Vagina (tissue), 2 donors: ENCODE results near the gene TULP4. TPM values are rescaled to one million over a fixed set of nuclear protein-coding genes. Genes with fewer than 3 reads are reported as not detected.

ENCODE experiments used
- DNase-seq, 2 donors: peaks; one replicate each; pipeline ENCODE4 v3.0.0-alpha.2; 2017; ENCODE audit errors: extremely low spot score in 2 of 2
- H3K27ac ChIP-seq: fragments of 200-600 bp; sonication (generic); one replicate; pipeline ENCODE4 v1.5.1; 2019
- H3K27me3 ChIP-seq: fragments of 200-600 bp; sonication (generic); one replicate; pipeline ENCODE4 v1.5.1; 2019
- H3K36me3 ChIP-seq, 2 donors: fragments of 200-600 bp; sonication (generic); one replicate each; pipeline ENCODE4 v1.5.1; 2017 to 2019
- H3K4me1 ChIP-seq: fragments of 200-600 bp; sonication (generic); one replicate; pipeline ENCODE4 v1.5.1; 2019
- H3K4me3 ChIP-seq, 2 donors: fragments of 200-600 bp; sonication (generic); 1 replicate in 1 of 2; 2 replicates in 1 of 2; pipeline ENCODE4 v1.5.1; 2016 to 2019
- H3K9me3 ChIP-seq: fragments of 200-600 bp; sonication (generic); one replicate; pipeline ENCODE4 v1.5.1; 2019
- POLR2A ChIP-seq, 2 donors: fragments of 450-650 bp; IDR thresholded peaks; one replicate each; pipeline ENCODE4 v1.6.1; 2017; ENCODE audit warnings: antibody characterized with exemption in 2 of 2, mild to moderate bottlenecking in 2 of 2, moderate library complexity in 2 of 2
- POLR2AphosphoS5 ChIP-seq, 2 donors: sonication (generic); formaldehyde crosslinking; IDR thresholded peaks; one replicate each; pipeline ENCODE4 v1.9.0; 2017; ENCODE audit warnings: antibody characterized with exemption in 2 of 2, mild to moderate bottlenecking in 2 of 2, low read depth in 1 of 2; ENCODE audit not compliant: insufficient read depth in 1 of 2
- intact Hi-C: fragments of 100-400 bp; cut with DNase I; formaldehyde crosslinking; loops from one replicate; pipeline ENCODE4 v1.15.1; 2023
- total RNA-seq: library from RNA; depleted of rRNA; stranded (reverse); fragments of >200 nt; gene quantifications from one replicate; pipeline ENCODE4 v1.2.3, GENCODE V29; 2016
- TF ChIP-seq, protein P1 (sequence below), 3 experiments: fragments of 450-650 bp in 2 of 3; fragments of 200-600 bp in 1 of 3; sonication (generic) in 1 of 3; IDR thresholded peaks; one replicate each; pipeline ENCODE4 v1.5.1; 2017 to 2019; ENCODE audit warnings: antibody characterized with exemption in 3 of 3, mild to moderate bottlenecking in 2 of 3, moderate library complexity in 2 of 3

The TULP4 gene
- total RNA-seq, 1 donor from 2014 or later: 79.8 TPM

- TF ChIP-seq POLR2A (IDR thresholded peaks at IDR 0.05) (no peak), POLR2AphosphoS5 (IDR thresholded peaks at IDR 0.05; ENCODE audit: insufficient read depth in 1 of 2, low read depth in 1 of 2) (no peak)
- TF ChIP-seq, protein P1, sequence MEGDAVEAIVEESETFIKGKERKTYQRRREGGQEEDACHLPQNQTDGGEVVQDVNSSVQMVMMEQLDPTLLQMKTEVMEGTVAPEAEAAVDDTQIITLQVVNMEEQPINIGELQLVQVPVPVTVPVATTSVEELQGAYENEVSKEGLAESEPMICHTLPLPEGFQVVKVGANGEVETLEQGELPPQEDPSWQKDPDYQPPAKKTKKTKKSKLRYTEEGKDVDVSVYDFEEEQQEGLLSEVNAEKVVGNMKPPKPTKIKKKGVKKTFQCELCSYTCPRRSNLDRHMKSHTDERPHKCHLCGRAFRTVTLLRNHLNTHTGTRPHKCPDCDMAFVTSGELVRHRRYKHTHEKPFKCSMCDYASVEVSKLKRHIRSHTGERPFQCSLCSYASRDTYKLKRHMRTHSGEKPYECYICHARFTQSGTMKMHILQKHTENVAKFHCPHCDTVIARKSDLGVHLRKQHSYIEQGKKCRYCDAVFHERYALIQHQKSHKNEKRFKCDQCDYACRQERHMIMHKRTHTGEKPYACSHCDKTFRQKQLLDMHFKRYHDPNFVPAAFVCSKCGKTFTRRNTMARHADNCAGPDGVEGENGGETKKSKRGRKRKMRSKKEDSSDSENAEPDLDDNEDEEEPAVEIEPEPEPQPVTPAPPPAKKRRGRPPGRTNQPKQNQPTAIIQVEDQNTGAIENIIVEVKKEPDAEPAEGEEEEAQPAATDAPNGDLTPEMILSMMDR (IDR thresholded peaks at IDR 0.05): no peak
- DNase-seq: no peak
- no peaks in the 10 kb centered on the region for H3K27me3 ChIP-seq
- H3K9me3 ChIP-seq: no peaks in the 10 kb centered on the region
- no peak overlapping the region for H3K27ac ChIP-seq
- H3K36me3 ChIP-seq: no peaks in the 10 kb centered on the region
- H3K4me3 ChIP-seq: no peak overlapping the region
- intact Hi-C loops: no loop called here
- peaks cover 12% of the 10 kb centered on the region for H3K4me1 ChIP-seq
Measured at GRCh38 chr6:158328952-158329351, 16.7 kb downstream of the TULP4 start.

DNA sequence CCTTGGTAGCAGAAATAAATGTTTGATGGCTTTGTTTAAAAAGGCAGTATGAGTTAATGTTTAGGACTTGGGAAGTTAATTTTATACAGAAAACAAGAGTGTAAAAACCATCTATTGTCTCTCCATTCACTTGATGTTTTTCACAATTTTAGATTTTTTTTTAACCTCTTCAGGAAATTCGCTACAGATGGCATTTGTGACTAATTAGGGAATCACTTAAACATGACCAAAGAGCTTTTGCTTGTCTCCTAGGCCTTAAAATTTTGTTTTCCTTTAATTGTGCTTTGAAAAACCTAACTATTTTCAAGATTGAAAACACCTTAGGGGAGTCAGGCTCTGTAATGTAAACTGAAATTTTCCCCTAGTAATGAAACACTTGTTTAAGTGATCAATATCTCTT lies 17.3 kb downstream of the TULP4 start:
- H3K27ac ChIP-seq: no peak overlapping the region
- intact Hi-C loops: no loop called here
- H3K36me3 ChIP-seq: no peaks in the 10 kb centered on the region
- peaks cover 11% of the 10 kb centered on the region for H3K4me1 ChIP-seq
- no peak for DNase-seq
- TF ChIP-seq, protein P1 (IDR thresholded peaks at IDR 0.05): no peak
- TF ChIP-seq POLR2A (IDR thresholded peaks at IDR 0.05): no peak
- no peak for TF ChIP-seq POLR2AphosphoS5 (IDR thresholded peaks at IDR 0.05; ENCODE audit: insufficient read depth in 1 of 2, low read depth in 1 of 2)
- H3K27me3 ChIP-seq: no peaks in the 10 kb centered on the region
- no peaks in the 10 kb centered on the region for H3K9me3 ChIP-seq
- no peak overlapping the region for H3K4me3 ChIP-seq

DNA sequence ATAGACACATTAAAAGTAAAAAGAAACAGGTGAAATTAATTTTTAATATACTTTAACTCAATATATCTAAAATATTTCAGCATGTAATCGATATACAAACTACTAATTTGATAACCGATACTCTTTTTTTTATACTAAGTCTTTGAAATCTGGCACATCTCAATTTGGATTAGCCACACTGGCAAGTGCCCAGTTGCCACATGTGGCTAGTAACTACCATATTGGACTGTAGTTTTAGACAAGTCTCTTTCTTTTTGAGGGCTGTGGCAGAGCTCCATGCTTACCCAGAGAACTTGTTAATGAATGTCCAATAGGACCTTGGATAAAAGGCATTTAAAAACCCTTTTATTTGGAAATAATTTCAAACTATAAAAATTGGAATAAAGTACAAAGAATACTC lies 17.8 kb downstream of the TULP4 start:
- no peak for DNase-seq
- Histone ChIP-seq H3K9me3 (no peaks in the 10 kb centered on the region), H3K4me3 (no peak overlapping the region), H3K27me3 (no peaks in the 10 kb centered on the region), H3K4me1 (peaks cover 11% of the 10 kb centered on the region), H3K27ac (no peak overlapping the region), H3K36me3 (no peaks in the 10 kb centered on the region)
- TF ChIP-seq, protein P1 (IDR thresholded peaks at IDR 0.05): no peak
- TF ChIP-seq POLR2A (IDR thresholded peaks at IDR 0.05): no peak
- no peak for TF ChIP-seq POLR2AphosphoS5 (IDR thresholded peaks at IDR 0.05; ENCODE audit: insufficient read depth in 1 of 2, low read depth in 1 of 2)
- intact Hi-C loops: no loop called here

DNA sequence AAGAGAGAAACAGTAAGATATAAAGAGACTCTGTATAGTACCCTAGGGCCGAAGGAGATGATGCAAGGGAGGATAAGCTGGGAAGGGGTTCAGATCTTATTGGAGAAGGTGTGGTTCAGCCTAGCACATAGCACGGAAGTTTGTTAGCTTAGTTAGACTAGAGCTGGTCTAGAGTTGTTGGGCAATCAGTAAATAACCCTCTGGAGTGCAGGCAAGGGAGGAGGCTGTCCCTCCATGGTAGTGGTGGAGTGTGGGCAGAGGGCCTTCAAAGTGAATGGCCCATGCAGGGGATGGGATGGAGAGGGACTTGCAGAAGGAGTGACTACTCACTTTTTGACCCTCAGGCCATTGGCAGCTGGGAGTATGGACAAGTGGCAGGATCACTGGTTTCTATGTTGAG lies 20.0 kb downstream of the TULP4 start:
- intact Hi-C loops: no loop called here
- no peaks in the 10 kb centered on the region for H3K9me3 ChIP-seq
- no peaks in the 10 kb centered on the region for H3K36me3 ChIP-seq
- H3K27ac ChIP-seq: no peak overlapping the region
- peaks cover 11% of the 10 kb centered on the region for H3K4me1 ChIP-seq
- DNase-seq: no peak
- H3K4me3 ChIP-seq: no peak overlapping the region
- H3K27me3 ChIP-seq: no peaks in the 10 kb centered on the region
- TF ChIP-seq POLR2A (IDR thresholded peaks at IDR 0.05) (no peak), POLR2AphosphoS5 (IDR thresholded peaks at IDR 0.05; ENCODE audit: insufficient read depth in 1 of 2, low read depth in 1 of 2) (no peak)
- TF ChIP-seq, protein P1 (IDR thresholded peaks at IDR 0.05): no peak

- no peak for DNase-seq
- no peaks in the 10 kb centered on the region for H3K27me3 ChIP-seq
- H3K9me3 ChIP-seq: no peaks in the 10 kb centered on the region
- H3K4me3 ChIP-seq: no peak overlapping the region
- H3K4me1 ChIP-seq: peaks cover 11% of the 10 kb centered on the region
- no peaks in the 10 kb centered on the region for H3K36me3 ChIP-seq
- TF ChIP-seq POLR2A (IDR thresholded peaks at IDR 0.05): no peak
- TF ChIP-seq POLR2AphosphoS5 (IDR thresholded peaks at IDR 0.05; ENCODE audit: insufficient read depth in 1 of 2, low read depth in 1 of 2): no peak
- TF ChIP-seq, protein P1 (IDR thresholded peaks at IDR 0.05): no peak
- intact Hi-C loops: no loop called here
- no peak overlapping the region for H3K27ac ChIP-seq
Measured at GRCh38 chr6:158333094-158333493, 20.8 kb downstream of the TULP4 start.
